ENCODE results near the gene BEAN1.

BEAN1 gene

GRCh38 chr16:66382171-66382965, 44.7 kb upstream of the BEAN1 start:
- no peak overlapping the region for H3K4me3 ChIP-seq (replicated peaks in 1 of 2; ENCODE audit: low read depth in 2 of 2, low read length in 2 of 2)
- TF ChIP-seq CTCF (IDR thresholded peaks at IDR 0.05; ENCODE audit: low read depth, low read length): no peak
- DNase-seq (ENCODE audit: low read depth in 2 of 2): peak; percentile 75 to 93

- no peak overlapping the region for H3K4me3 ChIP-seq (replicated peaks in 1 of 2; ENCODE audit: low read depth in 2 of 2, low read length in 2 of 2)
- DNase-seq (ENCODE audit: low read depth in 2 of 2): peak; percentile 82 to 85
- no peak for TF ChIP-seq CTCF (IDR thresholded peaks at IDR 0.05; ENCODE audit: low read depth, low read length)
These were observed 44.2 kb upstream of the BEAN1 start for GRCh38 chr16:66382966-66383299.

- no peak for TF ChIP-seq CTCF (IDR thresholded peaks at IDR 0.05; ENCODE audit: low read depth, low read length)
- H3K4me3 ChIP-seq (replicated peaks in 1 of 2; ENCODE audit: low read depth in 2 of 2, low read length in 2 of 2): no peak overlapping the region
- DNase-seq (ENCODE audit: low read depth in 2 of 2): no peak
These were observed 43.5 kb upstream of the BEAN1 start for GRCh38 chr16:66383551-66383950.

GRCh38 chr16:66385415-66385814, 41.7 kb upstream of the BEAN1 start:
- no peak for TF ChIP-seq CTCF (IDR thresholded peaks at IDR 0.05; ENCODE audit: low read depth, low read length)

DNA sequence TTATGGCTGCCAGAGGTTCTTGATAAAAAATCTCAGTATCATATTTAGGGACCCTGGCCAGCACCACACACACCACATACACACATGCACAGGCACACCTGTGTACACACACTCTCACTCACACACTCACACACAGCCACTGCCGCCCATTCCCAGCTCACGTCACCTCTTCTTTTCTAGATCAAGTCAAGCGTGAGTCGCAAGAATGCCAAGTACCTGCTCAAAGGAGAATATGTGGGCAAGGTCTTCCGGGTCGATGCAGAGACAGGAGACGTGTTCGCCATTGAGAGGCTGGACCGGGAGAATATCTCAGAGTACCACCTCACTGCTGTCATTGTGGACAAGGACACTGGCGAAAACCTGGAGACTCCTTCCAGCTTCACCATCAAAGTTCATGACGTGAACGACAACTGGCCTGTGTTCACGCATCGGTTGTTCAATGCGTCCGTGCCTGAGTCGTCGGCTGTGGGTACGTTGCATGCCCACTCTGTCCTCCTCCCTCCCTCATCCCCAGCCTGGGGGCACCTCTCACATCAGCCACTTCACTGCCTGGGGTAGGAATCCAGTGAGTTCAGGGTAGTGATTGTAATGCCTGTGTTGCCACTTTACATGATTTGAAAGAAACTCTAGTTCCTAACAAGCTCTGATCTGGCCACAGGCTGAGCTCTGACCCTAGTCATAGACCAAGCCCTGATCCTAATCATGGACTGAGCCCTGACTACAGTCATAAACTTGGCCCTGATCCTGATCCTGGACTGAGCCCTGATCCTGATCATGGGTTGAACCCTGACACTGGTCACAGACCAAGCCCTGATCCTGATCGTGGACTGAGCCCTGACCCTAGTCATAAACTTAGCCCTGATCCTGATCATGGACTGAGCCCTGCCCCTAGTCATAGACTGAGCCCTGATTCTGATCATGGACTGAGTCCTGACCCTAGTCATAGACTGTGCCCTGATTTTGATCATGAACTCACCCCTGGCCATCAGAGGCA, 40.2 kb upstream of the BEAN1 start:
- no peak for TF ChIP-seq CTCF (IDR thresholded peaks at IDR 0.05; ENCODE audit: low read depth, low read length)
- DNase-seq (ENCODE audit: low read depth in 2 of 2): no peak
- H3K4me3 ChIP-seq (replicated peaks in 1 of 2; ENCODE audit: low read depth in 2 of 2, low read length in 2 of 2): no peak overlapping the region

More at GRCh38 chr16:66385415-66385814, 41.7 kb upstream of the BEAN1 start:
- H3K4me3 ChIP-seq (replicated peaks in 1 of 2; ENCODE audit: low read depth in 2 of 2, low read length in 2 of 2): no peak overlapping the region
- DNase-seq (ENCODE audit: low read depth in 2 of 2): no peak

DNA sequence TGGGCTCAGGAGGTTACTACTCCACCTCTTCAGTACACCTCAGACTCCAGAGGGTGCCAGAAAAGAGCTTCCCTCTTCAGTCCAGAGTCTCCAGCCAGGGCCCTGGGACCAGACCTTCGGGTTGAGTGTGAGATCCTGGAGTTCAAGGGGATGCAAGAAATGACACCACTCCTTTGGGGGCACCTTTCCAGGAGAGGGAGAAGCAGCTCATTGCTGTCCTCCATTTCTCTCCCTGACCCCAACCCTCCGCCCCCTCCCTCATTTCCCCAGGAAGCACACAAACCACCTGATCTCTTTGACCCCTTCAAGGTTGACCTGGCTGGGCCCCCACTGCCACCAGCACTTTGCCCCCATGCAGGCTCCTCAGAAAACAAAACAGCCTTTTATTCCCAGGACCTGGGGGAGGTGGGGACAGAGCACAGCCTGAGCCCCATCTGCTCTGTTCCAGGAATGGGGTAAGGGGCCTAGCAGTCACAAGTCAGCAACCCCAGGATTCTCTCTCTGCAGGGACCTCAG, 39.2 kb upstream of the BEAN1 start:
- no peak overlapping the region for H3K4me3 ChIP-seq (replicated peaks in 1 of 2; ENCODE audit: low read depth in 2 of 2, low read length in 2 of 2)
- TF ChIP-seq CTCF (IDR thresholded peaks at IDR 0.05; ENCODE audit: low read depth, low read length): no peak
- DNase-seq (ENCODE audit: low read depth in 2 of 2): no peak

Measured in cardiac fibroblast (primary cell).